Thyroid gland (tissue), 4 donors: ENCODE measurements around the gene SOCS6.

Source experiments
- CTCF ChIP-seq, 6 experiments: fragments of 200-600 bp in 3 of 6; fragments of 450-650 bp in 3 of 6; sonication (generic) in 3 of 6; IDR thresholded peaks; one replicate each; pipeline ENCODE4 v1.5.1; 2016 to 2019; ENCODE audit warnings: antibody characterized with exemption in 6 of 6, mild to moderate bottlenecking in 2 of 6, inconsistent platforms in 1 of 6, moderate library complexity in 1 of 6
- POLR2A ChIP-seq, 2 donors: fragments of 450-650 bp; IDR thresholded peaks; one replicate each; pipeline ENCODE4 v1.6.1; 2017; ENCODE audit warnings: antibody characterized with exemption in 2 of 2, mild to moderate bottlenecking in 2 of 2, moderate library complexity in 1 of 2

- TF ChIP-seq CTCF (IDR thresholded peaks at IDR 0.05), result no peak
- no peak for TF ChIP-seq POLR2A (IDR thresholded peaks at IDR 0.05)
Observed at GRCh38 chr18:70330887-70331286, 42.0 kb downstream of the SOCS6 start.
